B cell (primary cell): ENCODE results near the gene NPW. TPM values are rescaled to one million over a fixed set of nuclear protein-coding genes. Genes with fewer than 3 reads are reported as not detected.
A peak's percentile ranks its signal among the peaks of the same experiment; 100 is the strongest.

Experiments used
- ATAC-seq: fragments of 200-7000 bp; cut with Tn5 transposase; one replicate; pipeline ENCODE4 v1.10.0; 2021; ENCODE audit warnings: low read depth, mild to moderate bottlenecking, moderate number of reproducible peaks, moderate library complexity
- CTCF ChIA-PET: fragments of 350-600 bp; sonication (Branson Sonifier 250); formaldehyde crosslinking; loops from one replicate; lab custom pipeline; 2021; ENCODE audit warnings: antibody characterized with exemption, inconsistent platforms; lab: Charles Lee
- POLR2A ChIA-PET: fragments of 350-600 bp; sonication (Branson Sonifier 250); formaldehyde crosslinking; loops from one replicate; lab custom pipeline; 2021; ENCODE audit warnings: antibody characterized with exemption; lab: Charles Lee
- DNase-seq: peaks from one replicate; pipeline ENCODE4 v3.0.0; 2013
- H2AFZ ChIP-seq: 2 replicates; pipeline ENCODE4 v1.6.1; 2012; ENCODE audit warnings: mild to moderate bottlenecking, low read depth, low read length; ENCODE audit not compliant: insufficient read depth, poor library complexity, severe bottlenecking
- H3K27ac ChIP-seq, 2 donors: 1 replicate in 1 of 2; 2 replicates in 1 of 2; pipeline ENCODE4 v1.5.1; 2012 to 2013; ENCODE audit warnings: low read length in 2 of 2, mild to moderate bottlenecking in 2 of 2, moderate library complexity in 1 of 2
- H3K27me3 ChIP-seq, 4 experiments: fragments of 200-600 bp in 1 of 4; sonication (generic) in 1 of 4; replicated peaks in 1 of 4; 1 replicate in 2 of 4; 2 replicates in 2 of 4; pipeline versions ENCODE4 v1.6.1 to v1.7.0; 2013 to 2016; ENCODE audit warnings: low read length in 3 of 4, mild to moderate bottlenecking in 2 of 4, mixed read lengths in 1 of 4, moderate library complexity in 1 of 4; ENCODE audit not compliant: insufficient read depth in 4 of 4, control insufficient read depth in 3 of 4; ENCODE audit errors: control extremely low read depth in 1 of 4
- H3K36me3 ChIP-seq, 2 experiments: replicated peaks in 1 of 2; 1 replicate in 1 of 2; 2 replicates in 1 of 2; pipeline versions ENCODE4 v1.6.1 to v1.7.1; 2013; ENCODE audit warnings: low read length in 1 of 2; ENCODE audit not compliant: insufficient read depth in 2 of 2, control insufficient read depth in 1 of 2; ENCODE audit errors: control extremely low read depth in 1 of 2, extremely low read depth in 1 of 2
- H3K4me1 ChIP-seq, 2 donors: fragments of 200-600 bp in 1 of 2; sonication (generic) in 1 of 2; 1 replicate in 1 of 2; 2 replicates in 1 of 2; pipeline versions ENCODE4 v1.5.1 to v1.6.1; 2013 to 2017; ENCODE audit warnings: low read length in 2 of 2; ENCODE audit not compliant: control insufficient read depth in 2 of 2, insufficient read depth in 2 of 2
- H3K4me2 ChIP-seq: replicated peaks from 2 replicates; pipeline ENCODE3; 2012; ENCODE audit warnings: mild to moderate bottlenecking, low read depth, low read length; ENCODE audit not compliant: poor library complexity, severe bottlenecking
- H3K4me3 ChIP-seq, 5 experiments: fragments of 200-600 bp in 1 of 5; sonication (generic) in 1 of 5; 1 replicate in 3 of 5; 2 replicates in 2 of 5; pipeline versions ENCODE4 v1.5.1 to v1.7.0; 2011 to 2016; ENCODE audit warnings: low read length in 4 of 5, mild to moderate bottlenecking in 4 of 5, low read depth in 2 of 5, control low read depth in 1 of 5, moderate library complexity in 1 of 5; ENCODE audit not compliant: insufficient read depth in 1 of 5; ENCODE audit errors: control extremely low read depth in 1 of 5, extremely low read depth in 1 of 5
- H3K79me2 ChIP-seq: fragments of 200-600 bp; sonication (generic); one replicate; pipeline ENCODE4 v1.6.0; 2016; ENCODE audit warnings: low read length; ENCODE audit not compliant: control insufficient read depth, insufficient read depth
- H3K9ac ChIP-seq: fragments of 200-600 bp; sonication (generic); 2 replicates; pipeline ENCODE4 v1.6.1; 2017; ENCODE audit warnings: mild to moderate bottlenecking, low read length, moderate library complexity
- H3K9me3 ChIP-seq, 3 donors: one replicate each; pipeline versions ENCODE4 v1.6.1 to v1.7.1; 2013; ENCODE audit warnings: low read length in 2 of 3; ENCODE audit not compliant: control insufficient read depth in 2 of 3, insufficient read depth in 1 of 3; ENCODE audit errors: control extremely low read depth in 1 of 3
- H4K20me1 ChIP-seq: 2 replicates; pipeline ENCODE4 v1.6.0; 2012; ENCODE audit warnings: mild to moderate bottlenecking, low read length; ENCODE audit not compliant: insufficient read depth, control insufficient read depth, poor library complexity, severe bottlenecking
- H3K27ac Mint-ChIP-seq: one replicate; pipeline ENCODE4 v1.8.0; 2021; ENCODE audit warnings: mixed read lengths
- H3K27me3 Mint-ChIP-seq: one replicate; pipeline ENCODE4 v1.8.0; 2021; ENCODE audit warnings: mixed read lengths
- H3K4me1 Mint-ChIP-seq: one replicate; pipeline ENCODE4 v1.8.0; 2021; ENCODE audit warnings: mixed read lengths
- H3K4me3 Mint-ChIP-seq: one replicate; pipeline ENCODE4 v1.8.0; 2021; ENCODE audit warnings: mixed read lengths
- H3K9me3 Mint-ChIP-seq: one replicate; pipeline ENCODE4 v1.8.0; 2022; ENCODE audit warnings: mixed read lengths; ENCODE audit not compliant: insufficient read depth
- EZH2 ChIP-seq: IDR thresholded peaks from 2 replicates; pipeline ENCODE4 v1.6.1; 2012; ENCODE audit warnings: borderline replicate concordance, low read depth, mild to moderate bottlenecking, moderate library complexity, low read length; ENCODE audit not compliant: insufficient read depth, poor library complexity, severe bottlenecking
- whole genome bisulfite sequencing: methylation state at CpG from one replicate; pipeline ENCODE4 v1.1.5; 2013; ENCODE audit warnings: missing lambda C conversion rate; ENCODE audit not compliant: insufficient coverage; 5-methylcytosine and 5-hydroxymethylcytosine counted together
- intact Hi-C: fragments of 100-400 bp; cut with micrococcal nuclease; formaldehyde crosslinking; loops from one replicate; pipeline ENCODE4 v1.10.0; 2022
- polyA plus RNA-seq: library from polyadenylated mRNA; depleted of rRNA; stranded (reverse); fragments of >200 nt; gene quantifications from 2 replicates; pipeline ENCODE4 v1.2.3, GENCODE V29; 2012
- total RNA-seq, 2 donors: library from RNA; stranded (reverse); fragments of 120-200 nt in 1 of 2; gene quantifications; 1 replicate in 1 of 2; 2 replicates in 1 of 2; pipeline versions ENCODE4 v1.2.3 to v1.2.4, GENCODE V29; 2013 to 2022
- TF ChIP-seq, protein P1 (sequence below): fragments of 200-600 bp; IDR thresholded peaks from one replicate; pipeline ENCODE4 v1.8.0; 2022; ENCODE audit warnings: antibody characterized with exemption, mild to moderate bottlenecking

NPW gene
- total and polyA plus RNA-seq, 2 donors (not counting 1 experiment from before 2014, with no cell fraction given): 0.13 to 1.7 TPM

DNA sequence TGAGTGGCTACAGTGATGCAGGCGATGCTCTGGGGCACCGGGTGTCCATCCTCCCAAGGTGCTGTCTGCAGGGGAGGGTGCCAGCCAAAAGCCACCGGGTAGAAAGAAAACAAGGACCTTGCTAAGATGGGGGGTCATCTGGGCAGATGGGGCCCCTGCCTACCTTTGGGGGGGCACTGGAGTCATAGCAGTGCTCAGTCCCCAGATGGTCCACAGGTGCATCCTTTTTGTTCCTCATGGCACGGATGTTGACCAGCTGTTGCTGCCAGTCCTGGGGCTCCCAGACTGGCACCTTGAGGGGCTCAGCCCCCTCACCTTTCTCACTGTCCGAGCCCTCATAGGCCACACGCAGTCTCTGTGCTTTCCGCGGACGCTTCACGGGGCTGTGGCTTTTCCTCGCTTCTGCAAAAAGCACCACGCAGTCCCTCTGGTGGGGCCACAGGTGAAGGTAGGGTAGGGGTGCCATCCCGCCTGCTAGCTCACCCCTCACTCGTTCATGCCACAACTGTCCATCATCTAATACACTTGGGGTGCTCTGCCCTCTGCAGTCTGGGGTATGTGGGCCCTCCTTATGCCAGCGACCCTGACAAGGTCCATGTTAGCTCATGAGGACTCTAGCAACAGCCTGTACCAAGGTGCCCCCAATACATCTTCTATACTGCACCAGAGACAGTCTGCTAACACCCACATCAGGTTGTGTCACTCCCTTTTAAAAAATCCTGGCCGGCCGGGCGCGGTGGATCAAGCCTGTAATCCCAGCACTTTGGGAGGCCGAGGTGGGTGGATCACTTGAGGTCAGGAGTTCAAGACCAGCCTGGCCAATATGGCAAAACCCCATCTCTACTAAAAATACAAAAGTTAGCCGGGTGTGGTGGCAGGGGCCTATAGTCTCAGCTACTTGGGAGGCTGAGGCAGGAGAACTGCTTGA, 26.6 kb downstream of the NPW start:
- Histone ChIP-seq H4K20me1 (no peaks in the 10 kb centered on the region), H3K9ac (no peak overlapping the region), H3K36me3 (peaks cover 0 to 8% of the 10 kb centered on the region in 2 experiments), H3K27ac (no peak overlapping the region), H3K79me2 (peaks cover 47% of the 10 kb centered on the region), H2AFZ (peak overlapping the region; percentile 93), H3K4me2 (no peak overlapping the region), H3K27me3 (no peaks in the 10 kb centered on the region), H3K4me3 (no peak overlapping the region), H3K9me3 (no peaks in the 10 kb centered on the region), H3K4me1 (peaks cover 17 to 35% of the 10 kb centered on the region in 2 donors)
- Mint-ChIP-seq H3K4me1 (peaks cover 20% of the 10 kb centered on the region), H3K27me3 (no peaks in the 10 kb centered on the region), H3K27ac (no peak overlapping the region), H3K9me3 (no peaks in the 10 kb centered on the region), H3K4me3 (peak overlapping the region; percentile 56)
- 90% methylated on average over 6 of the region's 21 CpGs for WGBS
- DNase-seq (no peak), ATAC-seq (no peak)
- TF ChIP-seq EZH2: no peak
- TF ChIP-seq, protein P1, sequence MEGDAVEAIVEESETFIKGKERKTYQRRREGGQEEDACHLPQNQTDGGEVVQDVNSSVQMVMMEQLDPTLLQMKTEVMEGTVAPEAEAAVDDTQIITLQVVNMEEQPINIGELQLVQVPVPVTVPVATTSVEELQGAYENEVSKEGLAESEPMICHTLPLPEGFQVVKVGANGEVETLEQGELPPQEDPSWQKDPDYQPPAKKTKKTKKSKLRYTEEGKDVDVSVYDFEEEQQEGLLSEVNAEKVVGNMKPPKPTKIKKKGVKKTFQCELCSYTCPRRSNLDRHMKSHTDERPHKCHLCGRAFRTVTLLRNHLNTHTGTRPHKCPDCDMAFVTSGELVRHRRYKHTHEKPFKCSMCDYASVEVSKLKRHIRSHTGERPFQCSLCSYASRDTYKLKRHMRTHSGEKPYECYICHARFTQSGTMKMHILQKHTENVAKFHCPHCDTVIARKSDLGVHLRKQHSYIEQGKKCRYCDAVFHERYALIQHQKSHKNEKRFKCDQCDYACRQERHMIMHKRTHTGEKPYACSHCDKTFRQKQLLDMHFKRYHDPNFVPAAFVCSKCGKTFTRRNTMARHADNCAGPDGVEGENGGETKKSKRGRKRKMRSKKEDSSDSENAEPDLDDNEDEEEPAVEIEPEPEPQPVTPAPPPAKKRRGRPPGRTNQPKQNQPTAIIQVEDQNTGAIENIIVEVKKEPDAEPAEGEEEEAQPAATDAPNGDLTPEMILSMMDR: no peak
- ChIA-PET POLR2A (no interaction called here), CTCF (interaction anchor here (2.6 kb wide), 1 partner anchor 94 kb away, joined by 16 read pairs; no protein-coding TSS in a partner anchor)
- intact Hi-C loops: loop anchor here (5.0 kb wide), 1 partner anchor 221 kb away; the partner anchor contains the start of gene RNPS1
